GM19025 (cell line): ENCODE results near the gene NCOA7.

Experiments used
- ATAC-seq: cut with Tn5 transposase; IDR thresholded peaks from one replicate; pipeline ENCODE4 v1.9.1; 2021; ENCODE audit warnings: mild to moderate bottlenecking, low read depth, moderate library complexity; ENCODE audit not compliant: unreplicated experiment

NCOA7 gene, protein sequence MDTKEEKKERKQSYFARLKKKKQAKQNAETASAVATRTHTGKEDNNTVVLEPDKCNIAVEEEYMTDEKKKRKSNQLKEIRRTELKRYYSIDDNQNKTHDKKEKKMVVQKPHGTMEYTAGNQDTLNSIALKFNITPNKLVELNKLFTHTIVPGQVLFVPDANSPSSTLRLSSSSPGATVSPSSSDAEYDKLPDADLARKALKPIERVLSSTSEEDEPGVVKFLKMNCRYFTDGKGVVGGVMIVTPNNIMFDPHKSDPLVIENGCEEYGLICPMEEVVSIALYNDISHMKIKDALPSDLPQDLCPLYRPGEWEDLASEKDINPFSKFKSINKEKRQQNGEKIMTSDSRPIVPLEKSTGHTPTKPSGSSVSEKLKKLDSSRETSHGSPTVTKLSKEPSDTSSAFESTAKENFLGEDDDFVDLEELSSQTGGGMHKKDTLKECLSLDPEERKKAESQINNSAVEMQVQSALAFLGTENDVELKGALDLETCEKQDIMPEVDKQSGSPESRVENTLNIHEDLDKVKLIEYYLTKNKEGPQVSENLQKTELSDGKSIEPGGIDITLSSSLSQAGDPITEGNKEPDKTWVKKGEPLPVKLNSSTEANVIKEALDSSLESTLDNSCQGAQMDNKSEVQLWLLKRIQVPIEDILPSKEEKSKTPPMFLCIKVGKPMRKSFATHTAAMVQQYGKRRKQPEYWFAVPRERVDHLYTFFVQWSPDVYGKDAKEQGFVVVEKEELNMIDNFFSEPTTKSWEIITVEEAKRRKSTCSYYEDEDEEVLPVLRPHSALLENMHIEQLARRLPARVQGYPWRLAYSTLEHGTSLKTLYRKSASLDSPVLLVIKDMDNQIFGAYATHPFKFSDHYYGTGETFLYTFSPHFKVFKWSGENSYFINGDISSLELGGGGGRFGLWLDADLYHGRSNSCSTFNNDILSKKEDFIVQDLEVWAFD

GRCh38 chr6:125790358-125791150, at the start of gene NCOA7:
Gene NCOA7 (plus strand): TSS chr6:125790960. CDS start chr6:125815355, 24,395 bp downstream.
- ATAC-seq, result peak; percentile 79

DNA sequence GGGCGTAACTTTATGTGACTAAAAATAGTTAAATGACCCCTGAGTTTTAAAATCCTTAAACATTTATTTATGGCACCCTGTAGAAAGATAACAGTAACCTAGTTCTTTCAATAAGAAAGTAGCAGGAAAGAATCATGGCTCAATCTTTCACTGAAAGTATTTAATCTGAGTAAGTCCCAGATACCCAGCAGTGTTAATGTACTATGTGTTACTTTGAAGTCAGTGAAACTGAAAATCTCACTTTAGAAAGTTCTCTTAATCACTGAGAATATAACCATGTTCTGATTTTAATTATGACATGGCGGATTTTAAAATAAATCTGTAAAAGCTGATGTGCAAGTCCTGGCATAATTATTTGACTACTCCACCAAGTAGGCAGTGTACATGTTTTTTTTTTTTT, 49.4 kb upstream of the NCOA7 start:
- ATAC-seq, result no peak

GRCh38 chr6:125742024-125742423, 48.7 kb upstream of the NCOA7 start:
- ATAC-seq, result no peak

DNA sequence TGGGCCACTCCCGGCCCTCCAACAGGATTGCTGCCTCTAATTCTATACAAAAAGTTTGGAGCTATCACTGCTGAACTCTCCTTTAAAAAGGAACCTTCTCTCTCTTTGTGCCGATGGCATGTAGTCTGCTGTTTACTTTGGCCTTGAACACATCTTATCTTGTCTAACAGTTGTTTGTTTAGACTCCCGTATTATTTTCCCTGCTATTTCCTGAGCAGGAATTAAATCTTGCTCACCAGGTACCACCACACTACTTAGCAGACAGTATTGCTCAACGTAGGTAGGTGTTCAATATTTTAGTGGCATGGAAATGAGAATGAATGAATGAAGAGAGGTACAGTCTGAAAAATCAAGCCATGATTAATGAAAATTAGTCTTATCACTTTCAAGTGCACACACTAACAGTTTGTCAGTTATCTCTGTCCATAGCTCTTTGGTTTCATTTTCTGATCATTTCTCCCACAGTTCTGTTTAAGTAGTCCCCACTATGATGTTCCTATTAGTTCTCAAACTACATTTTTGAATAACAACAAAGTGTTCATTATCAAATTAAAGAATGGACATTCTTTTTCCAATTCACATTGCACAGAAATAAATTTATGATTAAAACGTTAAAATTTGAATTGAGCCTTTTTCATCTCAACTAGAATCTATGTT, 48.2 kb upstream of the NCOA7 start:
- ATAC-seq, result no peak

DNA sequence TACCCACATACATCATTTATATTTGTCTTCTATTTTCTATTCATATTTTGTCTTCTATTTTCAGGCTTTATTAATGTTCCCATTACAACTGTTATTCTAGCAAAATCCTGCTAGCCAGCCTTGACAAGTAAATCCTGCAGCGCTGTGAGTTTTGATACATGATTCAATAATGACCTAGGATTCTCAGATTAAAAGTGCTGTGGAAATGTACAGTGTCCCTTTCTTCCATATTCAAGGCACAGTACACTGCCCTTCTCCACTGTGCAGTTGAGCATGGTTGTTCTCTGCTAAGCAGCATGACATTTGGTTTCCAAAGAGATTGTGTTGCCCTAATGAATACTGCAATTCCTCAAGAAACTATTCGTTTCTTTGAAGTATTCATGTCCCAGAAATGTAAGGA, 47.2 kb upstream of the NCOA7 start:
- no peak for ATAC-seq

GRCh38 chr6:125745281-125746018, 45.3 kb upstream of the NCOA7 start:
- ATAC-seq, result no peak

DNA sequence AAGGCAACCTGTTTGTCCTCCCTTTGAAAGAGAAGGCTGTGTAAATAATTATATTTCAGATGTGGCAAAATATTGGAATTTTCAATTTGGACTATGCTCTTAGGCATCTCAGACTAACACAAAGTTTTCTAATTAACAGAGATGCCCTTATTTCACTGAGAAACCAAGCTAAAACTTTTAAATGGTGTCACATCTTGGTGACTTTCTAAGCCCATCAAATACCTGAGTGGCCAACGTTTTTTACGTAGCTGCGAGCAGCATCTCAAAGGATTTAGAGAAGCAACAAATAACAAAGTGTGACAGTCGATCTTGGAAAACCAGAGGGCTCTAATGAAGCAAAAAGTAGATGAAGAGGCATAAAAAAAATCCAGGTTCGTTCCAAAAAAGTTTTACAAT, 44.7 kb upstream of the NCOA7 start:
- no peak for ATAC-seq

DNA sequence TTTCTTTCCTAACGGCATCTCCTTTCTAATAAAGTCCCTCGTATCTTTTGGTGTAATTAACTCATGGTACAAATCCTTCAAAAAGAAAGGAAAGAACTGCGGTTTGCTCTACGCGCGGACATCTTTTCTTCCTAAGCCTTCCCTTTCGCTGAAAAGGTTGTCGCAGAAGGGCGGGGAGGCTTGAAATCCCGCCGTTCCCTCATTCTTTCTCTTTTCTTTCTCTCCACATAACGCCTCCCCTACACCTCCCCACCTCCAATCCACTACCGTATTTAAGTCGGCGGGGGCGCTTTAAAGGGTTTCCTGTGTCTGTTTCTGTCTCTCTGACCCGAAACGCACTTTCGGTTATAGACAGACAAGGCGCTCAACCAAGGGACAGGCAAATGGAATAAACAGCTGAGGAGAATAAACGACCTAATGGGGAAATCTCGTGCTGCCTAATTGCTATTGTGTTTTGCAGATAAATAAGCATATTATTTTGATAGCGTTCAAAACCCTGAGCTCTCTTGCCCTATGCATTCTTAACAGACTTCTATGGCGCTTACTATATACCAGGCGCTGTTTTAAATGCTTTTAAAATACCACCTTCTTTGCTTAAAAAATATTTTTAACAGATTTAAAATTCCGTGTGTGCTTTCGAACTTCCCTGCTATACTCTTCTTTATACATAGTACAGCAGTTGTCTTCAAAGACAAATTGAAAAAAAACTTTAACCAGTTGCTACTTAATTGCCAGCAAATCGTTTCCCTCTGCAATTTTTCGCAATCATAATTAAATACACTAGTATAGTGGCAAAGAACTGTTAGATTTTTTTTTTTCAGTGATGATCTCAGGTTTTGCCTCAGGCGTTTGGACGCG, 43.8 kb upstream of the NCOA7 start:
- peak; percentile 38 for ATAC-seq

GRCh38 chr6:125747589-125748405, 43.0 kb upstream of the NCOA7 start:
- ATAC-seq, result no peak

DNA sequence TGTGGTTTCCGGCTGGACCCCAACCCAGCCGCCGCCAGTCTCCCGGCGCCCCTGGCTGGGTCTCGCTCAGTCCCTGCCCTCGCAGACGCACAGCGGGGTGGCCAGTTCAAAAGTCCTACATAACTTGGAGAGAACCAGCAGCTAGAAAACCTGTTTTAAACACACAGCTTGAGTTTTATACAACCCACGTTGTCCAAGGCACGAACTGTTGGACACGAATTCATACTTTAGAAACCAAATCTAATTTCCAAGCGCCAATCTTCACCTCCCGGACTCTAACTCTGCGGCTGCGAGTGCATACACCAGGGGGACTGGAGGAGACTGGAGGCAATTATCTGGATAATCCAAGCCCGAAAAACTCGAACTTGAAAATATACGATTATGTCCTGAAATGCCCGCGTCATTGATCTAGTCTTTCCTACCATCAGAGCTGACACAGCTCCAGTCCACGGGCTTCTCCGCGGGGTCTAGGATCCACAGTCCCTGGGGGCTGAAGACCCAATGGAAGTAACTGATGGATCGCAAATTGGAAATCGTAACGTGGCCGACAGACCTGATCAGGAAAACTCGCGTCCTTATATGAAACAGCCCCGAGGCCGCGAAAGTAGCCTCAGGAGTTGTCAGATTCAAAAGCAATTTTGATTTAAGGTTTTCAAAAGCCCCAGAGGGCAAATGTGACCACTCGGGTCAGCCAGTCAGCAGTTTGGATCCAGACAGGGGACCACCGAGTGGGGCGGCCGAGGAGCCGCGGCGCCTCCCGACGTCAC, 42.2 kb upstream of the NCOA7 start:
- no peak for ATAC-seq

DNA sequence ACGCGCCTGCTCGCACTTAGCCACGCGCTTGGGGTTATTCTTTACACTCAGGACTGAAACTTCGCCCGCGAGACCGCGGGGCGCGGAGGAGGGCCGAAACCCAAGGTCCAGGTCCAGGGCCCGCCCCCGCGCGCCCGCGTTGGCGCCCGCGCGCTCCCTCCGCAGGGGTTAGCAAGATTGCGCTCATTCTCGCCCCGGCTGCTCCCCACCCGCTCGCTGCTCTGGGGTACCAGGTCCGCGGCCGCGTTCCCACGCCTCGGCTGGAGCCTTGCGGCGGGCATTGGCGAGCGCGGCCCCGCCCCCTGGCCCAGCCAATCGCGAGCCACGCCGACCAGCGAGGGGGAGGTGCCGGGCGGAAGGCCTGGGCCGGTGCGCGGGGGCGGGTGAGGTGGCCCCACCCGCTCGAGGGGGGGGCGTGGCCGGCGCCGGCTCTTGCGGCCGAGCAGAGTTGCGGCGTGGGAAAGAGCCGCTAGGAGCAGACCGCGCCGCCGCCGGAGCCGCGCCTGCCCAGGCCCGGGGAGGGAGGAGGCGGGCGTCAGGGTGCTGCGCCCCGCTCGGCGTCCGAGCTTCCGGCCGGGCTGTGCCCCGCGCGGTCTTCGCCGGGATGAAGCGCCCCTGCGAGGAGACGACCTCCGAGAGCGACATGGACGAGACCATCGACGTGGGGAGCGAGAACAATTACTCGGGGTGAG, 41.4 kb upstream of the NCOA7 start, which contains the start of gene HEY2:
TSS of gene HEY2 (plus strand) at position 460 of the 692 bp plus-strand sequence. CDS start at position 605, 145 bp downstream.
- ATAC-seq, result peak; percentile 87

GRCh38 chr6:125749865-125750691, 40.7 kb upstream of the NCOA7 start:
- ATAC-seq, result no peak

GRCh38 chr6:125750692-125751333, 39.9 kb upstream of the NCOA7 start:
- ATAC-seq, result no peak

DNA sequence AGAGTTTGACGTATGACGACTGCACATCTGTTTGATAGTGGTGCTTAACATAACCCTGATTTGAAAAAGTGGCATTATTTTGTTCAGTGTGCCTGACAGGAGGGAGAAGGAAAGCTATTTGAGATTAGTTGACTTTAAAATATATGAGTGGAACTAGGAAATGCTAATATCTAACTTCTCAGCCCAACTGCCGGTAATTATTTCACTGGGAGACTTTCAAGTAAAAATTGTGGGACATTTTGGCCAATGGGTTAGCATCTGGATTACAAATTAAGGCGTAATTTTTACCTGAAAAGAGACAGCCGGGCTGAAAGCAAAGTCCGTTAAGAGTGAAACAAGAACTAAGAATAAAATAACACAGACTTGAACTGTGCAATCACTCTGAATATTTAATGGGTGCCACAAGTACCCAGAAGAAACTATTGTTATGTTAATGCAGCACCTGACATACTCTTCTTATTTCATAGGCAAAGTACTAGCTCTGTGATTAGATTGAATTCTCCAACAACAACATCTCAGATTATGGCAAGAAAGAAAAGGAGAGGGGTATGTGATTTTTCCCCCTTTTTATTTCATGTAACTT, 39.3 kb upstream of the NCOA7 start:
- no peak for ATAC-seq

DNA sequence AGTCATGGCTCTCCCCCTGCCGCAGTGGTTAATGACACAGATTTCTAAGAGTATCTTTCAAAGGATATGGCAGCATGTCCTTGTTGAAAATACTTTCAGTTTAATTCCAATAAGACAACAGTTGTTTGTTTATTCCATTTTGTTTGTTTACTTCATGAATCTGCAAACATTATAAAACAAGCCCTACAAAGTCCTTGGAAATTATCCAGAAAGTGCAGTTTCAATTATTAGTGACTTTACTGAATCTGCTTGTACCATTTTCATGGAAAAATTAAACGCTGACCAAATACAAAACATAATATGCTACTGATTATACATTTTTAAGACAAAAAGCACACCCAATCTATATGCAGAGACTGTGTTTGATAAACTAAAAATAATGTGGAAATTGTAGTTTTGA, 38.0 kb upstream of the NCOA7 start:
- ATAC-seq, result no peak
